H4 (cell line): ENCODE data around the gene SEZ6L2. TPM values are rescaled to one million over a fixed set of nuclear protein-coding genes. Genes with fewer than 3 reads are reported as not detected.
A peak's percentile ranks its signal among the peaks of the same experiment; 100 is the strongest.

Source experiments
- DNase-seq: peaks from one replicate; pipeline ENCODE4 v3.0.0-alpha.2; 2015; ENCODE audit warnings: low spot score
- total RNA-seq: library from RNA; depleted of rRNA; stranded (reverse); fragments of >200 nt; shearing (Covaris generic); gene quantifications from 2 replicates; pipeline ENCODE4 v1.2.3, GENCODE V29; 2014; rRNA removed

Gene SEZ6L2
- total RNA-seq, 1 experiment from 2014 or later: 6.8 TPM

DNA sequence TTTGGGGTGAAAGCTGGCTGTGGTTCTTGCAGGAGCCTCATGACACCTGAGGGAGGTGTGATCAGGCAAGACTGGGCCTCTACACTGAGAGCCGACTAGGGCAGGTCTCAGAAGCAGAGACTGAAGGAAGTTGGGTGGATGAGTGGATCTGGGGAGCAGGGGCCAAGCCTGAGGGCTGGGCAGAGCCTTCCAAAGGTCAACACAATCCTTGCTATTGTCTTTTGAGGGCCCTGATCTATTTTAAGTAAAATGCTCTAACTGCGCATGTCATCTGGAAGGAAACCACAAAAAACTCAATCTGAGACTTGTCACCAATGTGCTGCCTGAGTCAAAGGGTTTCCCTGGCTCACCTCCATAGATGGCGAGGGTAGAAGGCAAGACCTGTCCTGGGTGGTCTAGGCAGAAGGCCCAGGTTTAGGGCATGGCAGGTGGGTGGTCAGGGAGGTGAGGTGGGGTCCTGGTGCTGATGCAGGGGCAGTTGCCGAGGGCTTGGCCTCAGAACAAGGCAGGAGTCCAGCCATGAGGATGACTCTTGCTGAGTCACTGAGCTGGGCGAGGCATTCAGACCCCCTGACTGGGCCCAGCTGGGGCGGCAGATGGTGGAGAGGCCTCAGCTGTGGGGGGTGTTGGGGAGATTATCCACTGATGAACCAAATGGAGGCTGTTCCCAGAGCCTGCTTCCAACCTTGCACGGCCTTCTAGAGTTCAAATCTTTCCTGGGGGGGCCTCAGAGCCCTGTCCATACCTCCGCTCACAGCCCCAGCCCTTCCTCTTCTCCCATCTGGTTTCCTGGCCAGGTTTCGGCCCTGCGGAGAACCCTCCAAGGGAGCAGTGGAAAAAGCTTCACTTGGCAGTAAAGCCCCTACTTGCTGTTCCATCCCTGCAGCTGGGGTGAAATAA, 74.0 kb downstream of the SEZ6L2 start:
- peak; percentile 64 for DNase-seq

DNA sequence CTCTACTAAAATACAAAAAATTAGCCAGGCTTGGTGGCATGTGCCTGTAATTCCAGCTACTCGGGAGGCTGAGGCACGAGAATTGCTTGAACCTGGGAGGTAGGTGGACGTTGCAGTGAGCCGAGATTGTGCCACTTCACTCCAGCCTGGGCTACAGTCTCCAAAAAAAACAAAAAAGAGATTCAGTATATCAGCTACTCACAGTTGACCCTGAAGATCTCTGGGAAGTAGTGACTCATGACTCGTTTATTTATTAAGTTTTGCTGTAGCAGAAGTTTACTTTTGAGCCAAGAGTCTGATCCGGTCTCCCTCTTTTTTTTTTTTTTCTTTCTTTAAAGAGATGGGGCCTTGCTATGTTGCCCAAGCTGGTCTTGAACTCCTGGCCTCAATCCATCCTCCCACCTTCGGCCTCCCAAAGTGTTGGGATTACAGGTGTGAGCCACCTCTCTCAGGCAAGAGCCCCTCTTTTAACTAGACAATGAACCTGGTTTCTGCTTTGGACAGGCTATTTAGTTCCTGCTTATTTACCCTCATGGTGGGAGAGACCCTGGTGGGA, 74.7 kb downstream of the SEZ6L2 start:
- DNase-seq: peak; percentile 80

DNA sequence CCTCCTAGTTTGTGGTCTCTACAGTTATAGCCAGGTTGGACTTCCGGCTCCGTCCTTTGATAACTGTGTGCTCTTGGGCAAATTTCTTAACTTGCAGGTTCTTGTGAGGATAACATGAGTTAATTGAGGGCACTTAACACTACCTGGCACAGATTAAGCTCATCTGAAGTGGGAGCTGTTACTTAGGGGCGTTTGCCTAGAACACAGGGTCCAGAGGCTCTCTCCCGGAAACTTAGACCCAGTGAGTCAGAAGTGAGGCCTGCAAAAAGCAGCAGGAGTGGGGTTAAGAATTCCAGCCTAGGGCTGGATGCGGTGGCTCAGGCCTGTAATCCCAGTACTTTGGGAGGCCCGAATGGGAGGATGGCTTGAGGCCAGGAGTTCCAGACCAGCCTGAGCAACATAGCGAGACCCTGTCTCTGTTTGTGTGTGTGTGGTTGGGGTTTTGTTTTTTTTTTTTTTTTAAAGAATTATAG, 77.7 kb downstream of the SEZ6L2 start:
- DNase-seq: peak; percentile 57

Other genes starting within 250 kb of the SEZ6L2 start
- 0.70 and 2.8 TPM in 2 replicates for gene SPN, start 236.3 kb downstream of the SEZ6L2 start, total RNA-seq
- gene QPRT, start 220.4 kb downstream of the SEZ6L2 start, total RNA-seq: 0.27 and 0.93 TPM in 2 replicates
- 3.5 and 4.6 TPM in 2 replicates for gene C16orf54, start 153.6 kb downstream of the SEZ6L2 start, total RNA-seq
- not detected in 2 replicates for gene ZG16, start 121.3 kb downstream of the SEZ6L2 start, total RNA-seq
- gene KIF22, start 108.8 kb downstream of the SEZ6L2 start, total RNA-seq: 60.9 and 72.7 TPM in 2 replicates
- 84.6 and 135 TPM in 2 replicates for gene MAZ, start 93.0 kb downstream of the SEZ6L2 start, total RNA-seq
- gene PRRT2, start 87.4 kb downstream of the SEZ6L2 start, total RNA-seq: 0.14 and 1.0 TPM in 2 replicates
- 43.4 and 46.3 TPM in 2 replicates for gene PAGR1, start 83.4 kb downstream of the SEZ6L2 start, total RNA-seq
- 83.0 and 87.2 TPM in 2 replicates for gene MVP, start 79.1 kb downstream of the SEZ6L2 start, total RNA-seq
- 52.8 and 58.4 TPM in 2 replicates for gene CDIPT, start 36.3 kb downstream of the SEZ6L2 start, total RNA-seq
- gene ASPHD1, start 938 bp upstream of the SEZ6L2 start, total RNA-seq: 3.6 and 6.9 TPM in 2 replicates
- 3.3 and 7.4 TPM in 2 replicates for gene KCTD13, start 26.7 kb upstream of the SEZ6L2 start, total RNA-seq
- 60.8 and 85.4 TPM in 2 replicates for gene TMEM219, start 62.5 kb upstream of the SEZ6L2 start, total RNA-seq
- 11.6 and 17.2 TPM in 2 replicates for gene TAOK2, start 74.3 kb upstream of the SEZ6L2 start, total RNA-seq
- 18.2 and 24.8 TPM in 2 replicates for gene HIRIP3, start 96.1 kb upstream of the SEZ6L2 start, total RNA-seq
- gene INO80E, start 96.7 kb upstream of the SEZ6L2 start, total RNA-seq: 85.3 and 87.1 TPM in 2 replicates
- 0.12 TPM in 1 of 2 replicates, not detected in the other for gene DOC2A, start 111.5 kb upstream of the SEZ6L2 start, total RNA-seq
- not detected in 2 replicates for gene C16orf92, start 123.6 kb upstream of the SEZ6L2 start, total RNA-seq
- 0.04 TPM in 1 of 2 replicates, not detected in the other for gene TLCD3B, start 131.7 kb upstream of the SEZ6L2 start, total RNA-seq
- gene ALDOA, start 166.2 kb upstream of the SEZ6L2 start, total RNA-seq: 1,896 and 1,920 TPM in 2 replicates
- 117 and 139 TPM in 2 replicates for gene PPP4C, start 176.4 kb upstream of the SEZ6L2 start, total RNA-seq
- gene TBX6, start 192.4 kb upstream of the SEZ6L2 start, total RNA-seq: not detected in 2 replicates
- 4.1 and 6.7 TPM in 2 replicates for gene YPEL3, start 196.7 kb upstream of the SEZ6L2 start, total RNA-seq
- not detected in 2 replicates for gene GDPD3, start 214.0 kb upstream of the SEZ6L2 start, total RNA-seq
- 18.3 and 26.6 TPM in 2 replicates for gene MAPK3, start 223.7 kb upstream of the SEZ6L2 start, total RNA-seq